B cell (primary cell): ENCODE measurements around the gene TEC. TPM values are rescaled to one million over a fixed set of nuclear protein-coding genes. Genes with fewer than 3 reads are reported as not detected.
A peak's percentile ranks its signal among the peaks of the same experiment; 100 is the strongest.

ENCODE experiments used
- ATAC-seq: fragments of 200-7000 bp; cut with Tn5 transposase; one replicate; pipeline ENCODE4 v1.10.0; 2021; ENCODE audit warnings: low read depth, mild to moderate bottlenecking, moderate number of reproducible peaks, moderate library complexity
- CTCF ChIA-PET: fragments of 350-600 bp; sonication (Branson Sonifier 250); formaldehyde crosslinking; loops from one replicate; lab custom pipeline; 2021; ENCODE audit warnings: antibody characterized with exemption, inconsistent platforms; lab: Charles Lee
- POLR2A ChIA-PET: fragments of 350-600 bp; sonication (Branson Sonifier 250); formaldehyde crosslinking; loops from one replicate; lab custom pipeline; 2021; ENCODE audit warnings: antibody characterized with exemption; lab: Charles Lee
- DNase-seq: peaks from one replicate; pipeline ENCODE4 v3.0.0; 2013
- H2AFZ ChIP-seq: 2 replicates; pipeline ENCODE4 v1.6.1; 2012; ENCODE audit warnings: mild to moderate bottlenecking, low read depth, low read length; ENCODE audit not compliant: insufficient read depth, poor library complexity, severe bottlenecking
- H3K27ac ChIP-seq, 2 donors: 1 replicate in 1 of 2; 2 replicates in 1 of 2; pipeline ENCODE4 v1.5.1; 2012 to 2013; ENCODE audit warnings: low read length in 2 of 2, mild to moderate bottlenecking in 2 of 2, moderate library complexity in 1 of 2
- H3K27me3 ChIP-seq, 4 experiments: fragments of 200-600 bp in 1 of 4; sonication (generic) in 1 of 4; replicated peaks in 1 of 4; 1 replicate in 2 of 4; 2 replicates in 2 of 4; pipeline versions ENCODE4 v1.6.1 to v1.7.0; 2013 to 2016; ENCODE audit warnings: low read length in 3 of 4, mild to moderate bottlenecking in 2 of 4, mixed read lengths in 1 of 4, moderate library complexity in 1 of 4; ENCODE audit not compliant: insufficient read depth in 4 of 4, control insufficient read depth in 3 of 4; ENCODE audit errors: control extremely low read depth in 1 of 4
- H3K36me3 ChIP-seq, 2 experiments: replicated peaks in 1 of 2; 1 replicate in 1 of 2; 2 replicates in 1 of 2; pipeline versions ENCODE4 v1.6.1 to v1.7.1; 2013; ENCODE audit warnings: low read length in 1 of 2; ENCODE audit not compliant: insufficient read depth in 2 of 2, control insufficient read depth in 1 of 2; ENCODE audit errors: control extremely low read depth in 1 of 2, extremely low read depth in 1 of 2
- H3K4me1 ChIP-seq, 2 donors: fragments of 200-600 bp in 1 of 2; sonication (generic) in 1 of 2; 1 replicate in 1 of 2; 2 replicates in 1 of 2; pipeline versions ENCODE4 v1.5.1 to v1.6.1; 2013 to 2017; ENCODE audit warnings: low read length in 2 of 2; ENCODE audit not compliant: control insufficient read depth in 2 of 2, insufficient read depth in 2 of 2
- H3K4me2 ChIP-seq: replicated peaks from 2 replicates; pipeline ENCODE3; 2012; ENCODE audit warnings: mild to moderate bottlenecking, low read depth, low read length; ENCODE audit not compliant: poor library complexity, severe bottlenecking
- H3K4me3 ChIP-seq, 5 experiments: fragments of 200-600 bp in 1 of 5; sonication (generic) in 1 of 5; 1 replicate in 3 of 5; 2 replicates in 2 of 5; pipeline versions ENCODE4 v1.5.1 to v1.7.0; 2011 to 2016; ENCODE audit warnings: low read length in 4 of 5, mild to moderate bottlenecking in 4 of 5, low read depth in 2 of 5, control low read depth in 1 of 5, moderate library complexity in 1 of 5; ENCODE audit not compliant: insufficient read depth in 1 of 5; ENCODE audit errors: control extremely low read depth in 1 of 5, extremely low read depth in 1 of 5
- H3K79me2 ChIP-seq: fragments of 200-600 bp; sonication (generic); one replicate; pipeline ENCODE4 v1.6.0; 2016; ENCODE audit warnings: low read length; ENCODE audit not compliant: control insufficient read depth, insufficient read depth
- H3K9ac ChIP-seq: fragments of 200-600 bp; sonication (generic); 2 replicates; pipeline ENCODE4 v1.6.1; 2017; ENCODE audit warnings: mild to moderate bottlenecking, low read length, moderate library complexity
- H3K9me3 ChIP-seq, 3 donors: one replicate each; pipeline versions ENCODE4 v1.6.1 to v1.7.1; 2013; ENCODE audit warnings: low read length in 2 of 3; ENCODE audit not compliant: control insufficient read depth in 2 of 3, insufficient read depth in 1 of 3; ENCODE audit errors: control extremely low read depth in 1 of 3
- H4K20me1 ChIP-seq: 2 replicates; pipeline ENCODE4 v1.6.0; 2012; ENCODE audit warnings: mild to moderate bottlenecking, low read length; ENCODE audit not compliant: insufficient read depth, control insufficient read depth, poor library complexity, severe bottlenecking
- H3K27ac Mint-ChIP-seq: one replicate; pipeline ENCODE4 v1.8.0; 2021; ENCODE audit warnings: mixed read lengths
- H3K27me3 Mint-ChIP-seq: one replicate; pipeline ENCODE4 v1.8.0; 2021; ENCODE audit warnings: mixed read lengths
- H3K4me1 Mint-ChIP-seq: one replicate; pipeline ENCODE4 v1.8.0; 2021; ENCODE audit warnings: mixed read lengths
- H3K4me3 Mint-ChIP-seq: one replicate; pipeline ENCODE4 v1.8.0; 2021; ENCODE audit warnings: mixed read lengths
- H3K9me3 Mint-ChIP-seq: one replicate; pipeline ENCODE4 v1.8.0; 2022; ENCODE audit warnings: mixed read lengths; ENCODE audit not compliant: insufficient read depth
- EZH2 ChIP-seq: IDR thresholded peaks from 2 replicates; pipeline ENCODE4 v1.6.1; 2012; ENCODE audit warnings: borderline replicate concordance, low read depth, mild to moderate bottlenecking, moderate library complexity, low read length; ENCODE audit not compliant: insufficient read depth, poor library complexity, severe bottlenecking
- WGBS: methylation state at CpG from one replicate; pipeline ENCODE4 v1.1.5; 2013; ENCODE audit warnings: missing lambda C conversion rate; ENCODE audit not compliant: insufficient coverage; 5-methylcytosine and 5-hydroxymethylcytosine counted together
- intact Hi-C: fragments of 100-400 bp; cut with micrococcal nuclease; formaldehyde crosslinking; loops from one replicate; pipeline ENCODE4 v1.10.0; 2022
- polyA plus RNA-seq: library from polyadenylated mRNA; depleted of rRNA; stranded (reverse); fragments of >200 nt; gene quantifications from 2 replicates; pipeline ENCODE4 v1.2.3, GENCODE V29; 2012
- total RNA-seq, 2 donors: library from RNA; stranded (reverse); fragments of 120-200 nt in 1 of 2; gene quantifications; 1 replicate in 1 of 2; 2 replicates in 1 of 2; pipeline versions ENCODE4 v1.2.3 to v1.2.4, GENCODE V29; 2013 to 2022
- TF ChIP-seq, protein P1 (sequence below): fragments of 200-600 bp; IDR thresholded peaks from one replicate; pipeline ENCODE4 v1.8.0; 2022; ENCODE audit warnings: antibody characterized with exemption, mild to moderate bottlenecking

The TEC gene
- total and polyA plus RNA-seq, 2 donors (not counting 1 experiment from before 2014, with no cell fraction given) = 2.0 to 8.3 TPM

GRCh38 chr4:48109413-48110263 lies 160.0 kb downstream of the TEC start:
- Histone ChIP-seq H3K9ac (no peak overlapping the region), H3K27ac (no peak overlapping the region), H3K4me2 (no peak overlapping the region), H3K9me3 (no peaks in the 10 kb centered on the region), H3K27me3 (no peaks in the 10 kb centered on the region), H4K20me1 (no peaks in the 10 kb centered on the region), H3K4me3 (no peak overlapping the region), H2AFZ (no peak overlapping the region), H3K36me3 (no peaks in the 10 kb centered on the region), H3K79me2 (no peaks in the 10 kb centered on the region), H3K4me1 (no peaks in the 10 kb centered on the region)
- Mint-ChIP-seq H3K9me3 (no peaks in the 10 kb centered on the region), H3K27me3 (no peaks in the 10 kb centered on the region), H3K4me1 (no peaks in the 10 kb centered on the region), H3K27ac (no peak overlapping the region), H3K4me3 (no peak overlapping the region)
- peak; percentile 66 for ATAC-seq
- ChIA-PET CTCF (interaction anchor here (0.6 to 2.5 kb wide), 16 partner anchors 9 to 439 kb away, joined by 3 to 9 read pairs (median 4); no protein-coding TSS in a partner anchor), POLR2A (no interaction called here)
- intact Hi-C loops = loop anchor here (1.0 kb wide), 1 partner anchor 106 kb away; no protein-coding TSS in a partner anchor
- 85% methylated on average over 1 of the region's 5 CpGs for WGBS
- peak; percentile 63 for DNase-seq
- TF ChIP-seq, protein P1, sequence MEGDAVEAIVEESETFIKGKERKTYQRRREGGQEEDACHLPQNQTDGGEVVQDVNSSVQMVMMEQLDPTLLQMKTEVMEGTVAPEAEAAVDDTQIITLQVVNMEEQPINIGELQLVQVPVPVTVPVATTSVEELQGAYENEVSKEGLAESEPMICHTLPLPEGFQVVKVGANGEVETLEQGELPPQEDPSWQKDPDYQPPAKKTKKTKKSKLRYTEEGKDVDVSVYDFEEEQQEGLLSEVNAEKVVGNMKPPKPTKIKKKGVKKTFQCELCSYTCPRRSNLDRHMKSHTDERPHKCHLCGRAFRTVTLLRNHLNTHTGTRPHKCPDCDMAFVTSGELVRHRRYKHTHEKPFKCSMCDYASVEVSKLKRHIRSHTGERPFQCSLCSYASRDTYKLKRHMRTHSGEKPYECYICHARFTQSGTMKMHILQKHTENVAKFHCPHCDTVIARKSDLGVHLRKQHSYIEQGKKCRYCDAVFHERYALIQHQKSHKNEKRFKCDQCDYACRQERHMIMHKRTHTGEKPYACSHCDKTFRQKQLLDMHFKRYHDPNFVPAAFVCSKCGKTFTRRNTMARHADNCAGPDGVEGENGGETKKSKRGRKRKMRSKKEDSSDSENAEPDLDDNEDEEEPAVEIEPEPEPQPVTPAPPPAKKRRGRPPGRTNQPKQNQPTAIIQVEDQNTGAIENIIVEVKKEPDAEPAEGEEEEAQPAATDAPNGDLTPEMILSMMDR = peak; percentile 70
- TF ChIP-seq EZH2 = no peak
